K562 (cell line): ENCODE results near the gene TMEM141. TPM values are rescaled to one million over a fixed set of nuclear protein-coding genes. Genes with fewer than 3 reads are reported as not detected.
"Not testable (repeated sequence)": the region's sequence is repeated elsewhere in the genome, so short reads cannot be mapped to it uniquely, and the experiment has no call there.

Experiments
- PRDM10 ChIP-seq: fragments of 450-650 bp; IDR thresholded peaks from 2 replicates; pipeline ENCODE4 v1.6.1; 2018; ENCODE audit not compliant: partially characterized antibody
- TEAD4 ChIP-seq, 2 experiments: sonication (generic) in 1 of 2; formaldehyde crosslinking in 1 of 2; IDR thresholded peaks; 2 replicates each; pipeline versions ENCODE4 v1.6.1 to v1.8.0; 2012 to 2022; ENCODE audit warnings: borderline replicate concordance in 1 of 2, inconsistent platforms in 1 of 2, low read length in 1 of 2, mild to moderate bottlenecking in 1 of 2, missing genetic modification reagents in 1 of 2
- ZBTB9 ChIP-seq: fragments of 450-650 bp; formaldehyde crosslinking; IDR thresholded peaks from 2 replicates; pipeline ENCODE4 v1.4.0; 2020; ENCODE audit warnings: mild to moderate bottlenecking, moderate library complexity
- ZNF197 ChIP-seq: fragments of 200-800 bp; sonication (Bioruptor generic); IDR thresholded peaks from 2 replicates; pipeline ENCODE4 v1.6.1; 2016; ENCODE audit warnings: low read depth, missing genetic modification characterization, missing compliant biosample characterization
- polyA plus RNA-seq, 8 experiments: library from polyadenylated mRNA; depleted of rRNA in 4 of 8; stranded (reverse) in 5 of 8; unstranded in 3 of 8; fragments of >200 nt; fragmentation: Nextera tagmentation in 2 of 8; fragmentation: Illumina TruSeq in 1 of 8; extraction: Ambion mirVana in 2 of 8; extraction: Trizol in 1 of 8; gene quantifications; 2 replicates each; pipeline versions ENCODE4 v1.2.1 to v1.2.3, GENCODE V29; 2011 to 2014; ENCODE audit warnings: inconsistent platforms in 1 of 8, missing spikeins in 1 of 8
- total RNA-seq, 7 experiments: library from RNA; depleted of rRNA in 6 of 7; stranded (reverse); fragments of >200 nt in 6 of 7; fragmentation: Illumina TruSeq in 2 of 7; extraction: Trizol in 2 of 7; gene quantifications; 2 replicates each; pipeline versions ENCODE4 v1.2.1 to v1.2.3, GENCODE V29; 2011 to 2021; ENCODE audit warnings: low replicate concordance in 1 of 7
- TF ChIP-seq, protein P1 (sequence below): sonication (generic); formaldehyde crosslinking; IDR thresholded peaks from 2 replicates; pipeline ENCODE4 v1.8.0; 2022; ENCODE audit warnings: mild to moderate bottlenecking, missing genetic modification reagents
- TF ChIP-seq, protein P2 (sequence below): fragments of 450-650 bp; IDR thresholded peaks from 2 replicates; pipeline ENCODE4 v1.6.1; 2016; ENCODE audit warnings: low read depth

The TMEM141 gene
- total and polyA plus RNA-seq, 9 of the 15 experiments (the other 6 are each of a cell fraction or from before 2014, with no cell fraction given), result 21.5 to 123 (median 74.8) TPM

GRCh38 chr9:136788644-136789522 is 2.3 kb upstream of the TMEM141 start (continued):
- TF ChIP-seq PRDM10, result peak; percentile 14
- TF ChIP-seq, protein P1, sequence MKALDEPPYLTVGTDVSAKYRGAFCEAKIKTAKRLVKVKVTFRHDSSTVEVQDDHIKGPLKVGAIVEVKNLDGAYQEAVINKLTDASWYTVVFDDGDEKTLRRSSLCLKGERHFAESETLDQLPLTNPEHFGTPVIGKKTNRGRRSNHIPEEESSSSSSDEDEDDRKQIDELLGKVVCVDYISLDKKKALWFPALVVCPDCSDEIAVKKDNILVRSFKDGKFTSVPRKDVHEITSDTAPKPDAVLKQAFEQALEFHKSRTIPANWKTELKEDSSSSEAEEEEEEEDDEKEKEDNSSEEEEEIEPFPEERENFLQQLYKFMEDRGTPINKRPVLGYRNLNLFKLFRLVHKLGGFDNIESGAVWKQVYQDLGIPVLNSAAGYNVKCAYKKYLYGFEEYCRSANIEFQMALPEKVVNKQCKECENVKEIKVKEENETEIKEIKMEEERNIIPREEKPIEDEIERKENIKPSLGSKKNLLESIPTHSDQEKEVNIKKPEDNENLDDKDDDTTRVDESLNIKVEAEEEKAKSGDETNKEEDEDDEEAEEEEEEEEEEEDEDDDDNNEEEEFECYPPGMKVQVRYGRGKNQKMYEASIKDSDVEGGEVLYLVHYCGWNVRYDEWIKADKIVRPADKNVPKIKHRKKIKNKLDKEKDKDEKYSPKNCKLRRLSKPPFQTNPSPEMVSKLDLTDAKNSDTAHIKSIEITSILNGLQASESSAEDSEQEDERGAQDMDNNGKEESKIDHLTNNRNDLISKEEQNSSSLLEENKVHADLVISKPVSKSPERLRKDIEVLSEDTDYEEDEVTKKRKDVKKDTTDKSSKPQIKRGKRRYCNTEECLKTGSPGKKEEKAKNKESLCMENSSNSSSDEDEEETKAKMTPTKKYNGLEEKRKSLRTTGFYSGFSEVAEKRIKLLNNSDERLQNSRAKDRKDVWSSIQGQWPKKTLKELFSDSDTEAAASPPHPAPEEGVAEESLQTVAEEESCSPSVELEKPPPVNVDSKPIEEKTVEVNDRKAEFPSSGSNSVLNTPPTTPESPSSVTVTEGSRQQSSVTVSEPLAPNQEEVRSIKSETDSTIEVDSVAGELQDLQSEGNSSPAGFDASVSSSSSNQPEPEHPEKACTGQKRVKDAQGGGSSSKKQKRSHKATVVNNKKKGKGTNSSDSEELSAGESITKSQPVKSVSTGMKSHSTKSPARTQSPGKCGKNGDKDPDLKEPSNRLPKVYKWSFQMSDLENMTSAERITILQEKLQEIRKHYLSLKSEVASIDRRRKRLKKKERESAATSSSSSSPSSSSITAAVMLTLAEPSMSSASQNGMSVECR (CRISPR knock-in tag), result 0 out of 2 replicates have a peak, but pooled peaks have one; percentile 28
- TF ChIP-seq TEAD4 (IDR thresholded peaks at IDR 0.05; ENCODE audit: low read length), result peak; percentile 69
- TF ChIP-seq TEAD4 (CRISPR knock-in tag; IDR thresholded peaks at IDR 0.05; ENCODE audit: borderline replicate concordance), result not testable (repeated sequence)
- TF ChIP-seq ZNF197 (CRISPR knock-in tag), result peak; percentile 59; the same call in 1 of the 2 replicates
- TF ChIP-seq ZBTB9, result peak; percentile 51; the same call in 1 of the 2 replicates
- TF ChIP-seq, protein P2, sequence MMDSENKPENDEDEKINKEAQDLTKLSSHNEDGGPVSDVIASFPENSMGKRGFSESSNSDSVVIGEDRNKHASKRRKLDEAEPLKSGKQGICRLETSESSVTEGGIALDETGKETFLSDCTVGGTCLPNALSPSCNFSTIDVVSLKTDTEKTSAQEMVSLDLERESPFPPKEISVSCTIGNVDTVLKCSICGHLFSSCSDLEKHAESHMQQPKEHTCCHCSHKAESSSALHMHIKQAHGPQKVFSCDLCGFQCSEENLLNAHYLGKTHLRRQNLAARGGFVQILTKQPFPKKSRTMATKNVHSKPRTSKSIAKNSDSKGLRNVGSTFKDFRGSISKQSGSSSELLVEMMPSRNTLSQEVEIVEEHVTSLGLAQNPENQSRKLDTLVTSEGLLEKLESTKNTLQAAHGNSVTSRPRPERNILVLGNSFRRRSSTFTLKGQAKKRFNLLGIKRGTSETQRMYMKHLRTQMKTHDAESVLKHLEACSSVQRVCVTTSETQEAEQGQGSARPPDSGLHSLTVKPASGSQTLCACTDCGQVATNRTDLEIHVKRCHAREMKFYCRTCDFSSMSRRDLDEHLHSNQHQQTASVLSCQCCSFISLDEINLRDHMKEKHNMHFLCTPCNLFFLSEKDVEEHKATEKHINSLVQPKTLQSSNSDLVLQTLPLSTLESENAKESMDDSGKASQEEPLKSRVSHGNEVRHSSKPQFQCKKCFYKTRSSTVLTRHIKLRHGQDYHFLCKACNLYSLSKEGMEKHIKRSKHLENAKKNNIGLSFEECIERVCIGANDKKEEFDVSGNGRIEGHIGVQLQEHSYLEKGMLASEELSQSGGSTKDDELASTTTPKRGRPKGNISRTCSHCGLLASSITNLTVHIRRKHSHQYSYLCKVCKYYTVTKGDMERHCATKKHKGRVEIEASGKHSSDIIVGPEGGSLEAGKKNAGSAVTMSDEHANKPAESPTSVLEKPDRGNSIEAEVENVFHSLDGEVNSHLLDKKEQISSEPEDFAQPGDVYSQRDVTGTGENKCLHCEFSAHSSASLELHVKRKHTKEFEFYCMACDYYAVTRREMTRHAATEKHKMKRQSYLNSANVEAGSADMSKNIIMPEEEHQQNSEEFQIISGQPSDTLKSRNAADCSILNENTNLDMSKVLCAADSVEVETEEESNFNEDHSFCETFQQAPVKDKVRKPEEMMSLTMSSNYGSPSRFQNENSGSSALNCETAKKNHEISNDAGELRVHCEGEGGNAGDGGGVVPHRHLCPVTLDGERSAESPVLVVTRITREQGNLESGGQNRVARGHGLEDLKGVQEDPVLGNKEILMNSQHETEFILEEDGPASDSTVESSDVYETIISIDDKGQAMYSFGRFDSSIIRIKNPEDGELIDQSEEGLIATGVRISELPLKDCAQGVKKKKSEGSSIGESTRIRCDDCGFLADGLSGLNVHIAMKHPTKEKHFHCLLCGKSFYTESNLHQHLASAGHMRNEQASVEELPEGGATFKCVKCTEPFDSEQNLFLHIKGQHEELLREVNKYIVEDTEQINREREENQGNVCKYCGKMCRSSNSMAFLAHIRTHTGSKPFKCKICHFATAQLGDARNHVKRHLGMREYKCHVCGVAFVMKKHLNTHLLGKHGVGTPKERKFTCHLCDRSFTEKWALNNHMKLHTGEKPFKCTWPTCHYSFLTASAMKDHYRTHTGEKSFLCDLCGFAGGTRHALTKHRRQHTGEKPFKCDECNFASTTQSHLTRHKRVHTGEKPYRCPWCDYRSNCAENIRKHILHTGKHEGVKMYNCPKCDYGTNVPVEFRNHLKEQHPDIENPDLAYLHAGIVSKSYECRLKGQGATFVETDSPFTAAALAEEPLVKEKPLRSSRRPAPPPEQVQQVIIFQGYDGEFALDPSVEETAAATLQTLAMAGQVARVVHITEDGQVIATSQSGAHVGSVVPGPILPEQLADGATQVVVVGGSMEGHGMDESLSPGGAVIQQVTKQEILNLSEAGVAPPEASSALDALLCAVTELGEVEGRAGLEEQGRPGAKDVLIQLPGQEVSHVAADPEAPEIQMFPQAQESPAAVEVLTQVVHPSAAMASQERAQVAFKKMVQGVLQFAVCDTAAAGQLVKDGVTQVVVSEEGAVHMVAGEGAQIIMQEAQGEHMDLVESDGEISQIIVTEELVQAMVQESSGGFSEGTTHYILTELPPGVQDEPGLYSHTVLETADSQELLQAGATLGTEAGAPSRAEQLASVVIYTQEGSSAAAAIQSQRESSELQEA, result peak; percentile 85
